C4-2B (cell line): ENCODE measurements around the gene TNPO1.

Experiments used
- CTCF ChIP-seq: fragments of 450-650 bp; conservative IDR thresholded peaks from 2 replicates; pipeline ENCODE4 v1.5.1; 2017; ENCODE audit warnings: mild to moderate bottlenecking
- ZFX ChIP-seq: fragments of 450-650 bp; IDR thresholded peaks from 2 replicates; pipeline ENCODE4 v1.6.1; 2017

GRCh38 chr5:72857396-72857795, 40.9 kb downstream of the TNPO1 start:
- no peak for TF ChIP-seq ZFX
- no peak for TF ChIP-seq CTCF
